Fibroblast of lung (primary cell): ENCODE data around the gene NXN.
"Not testable (repeated sequence)": the region's sequence is repeated elsewhere in the genome, so short reads cannot be mapped to it uniquely, and the experiment has no call there.

Source experiments
- CTCF ChIP-seq, 2 donors: IDR thresholded peaks in 1 of 2; conservative IDR thresholded peaks in 1 of 2; 1 replicate in 1 of 2; 2 replicates in 1 of 2; pipeline ENCODE4 v1.5.1; 2011 to 2012; ENCODE audit warnings: low read length in 2 of 2, control low read depth in 1 of 2, inconsistent platforms in 1 of 2, low read depth in 1 of 2, mild to moderate bottlenecking in 1 of 2
- EZH2 ChIP-seq: IDR thresholded peaks from 2 replicates; pipeline ENCODE4 v1.5.1; 2012; ENCODE audit warnings: low read length, control low read depth, mild to moderate bottlenecking; ENCODE audit errors: missing control alignments

- not testable (repeated sequence) for TF ChIP-seq EZH2; CTCF (conservative IDR thresholded peaks at IDR 0.05 in 1 of 2, IDR thresholded peaks at IDR 0.05 in 1 of 2; ENCODE audit: low read depth in 1 of 2, low read length in 2 of 2)
Measured at GRCh38 chr17:905708-906107, 73.9 kb downstream of the NXN start.
